B cell (primary cell): Measurements from ENCODE around the gene CLEC18B.
"Not testable (repeated sequence)": the region's sequence is repeated elsewhere in the genome, so short reads cannot be mapped to it uniquely, and the experiment has no call there.

Experiments
- CTCF ChIP-seq: fragments of 200-600 bp; IDR thresholded peaks from one replicate; pipeline ENCODE4 v1.8.0; 2022; ENCODE audit warnings: antibody characterized with exemption, mild to moderate bottlenecking
- EZH2 ChIP-seq: IDR thresholded peaks from 2 replicates; pipeline ENCODE4 v1.6.1; 2012; ENCODE audit warnings: borderline replicate concordance, low read depth, mild to moderate bottlenecking, moderate library complexity, low read length; ENCODE audit not compliant: insufficient read depth, poor library complexity, severe bottlenecking

GRCh38 chr16:74412138-74412774 is 9.0 kb downstream of the CLEC18B start:
- not testable (repeated sequence) for TF ChIP-seq CTCF, EZH2
